LNCAP (cell line): Measurements from ENCODE around the gene RNF208.

Experiments used
- CTCF ChIP-seq: fragments of 450-650 bp; IDR thresholded peaks from 2 replicates; pipeline ENCODE4 v1.5.1; 2017; ENCODE audit warnings: mild to moderate bottlenecking

The RNF208 gene

GRCh38 chr9:137244486-137245449 is 22.7 kb upstream of the RNF208 start:
- TF ChIP-seq CTCF: no peak

GRCh38 chr9:137243626-137244485 is 21.8 kb upstream of the RNF208 start:
- no peak for TF ChIP-seq CTCF

- no peak for TF ChIP-seq CTCF
These were observed 20.5 kb upstream of the RNF208 start for GRCh38 chr9:137242269-137243203.

- TF ChIP-seq CTCF: no peak
These were observed 19.6 kb upstream of the RNF208 start for GRCh38 chr9:137241490-137242268.

GRCh38 chr9:137240841-137241489 is 18.9 kb upstream of the RNF208 start, which contains the start of gene TUBB4B:
TSS of gene TUBB4B (plus strand) at chr9:137241287. CDS start at chr9:137241361, 74 bp downstream.
- TF ChIP-seq CTCF: no peak

- no peak for TF ChIP-seq CTCF
These were observed 18.3 kb upstream of the RNF208 start for GRCh38 chr9:137240318-137240840.
